Stimulated activated CD8-positive, alpha-beta memory T cell treated with anti-CD3 and anti-CD28 coated beads, Interleukin-4, amount 100 ng/mL, for 24 hours (primary cell): ENCODE results near the gene CYP51A1.
A peak's percentile ranks its signal among the peaks of the same experiment; 100 is the strongest.
"Not testable (repeated sequence)": the region's sequence is repeated elsewhere in the genome, so short reads cannot be mapped to it uniquely, and the experiment has no call there.

Experiments
- DNase-seq: peaks from one replicate; pipeline ENCODE4 v3.0.0-alpha.2; 2020; ENCODE audit warnings: low read depth

CYP51A1 gene

DNA sequence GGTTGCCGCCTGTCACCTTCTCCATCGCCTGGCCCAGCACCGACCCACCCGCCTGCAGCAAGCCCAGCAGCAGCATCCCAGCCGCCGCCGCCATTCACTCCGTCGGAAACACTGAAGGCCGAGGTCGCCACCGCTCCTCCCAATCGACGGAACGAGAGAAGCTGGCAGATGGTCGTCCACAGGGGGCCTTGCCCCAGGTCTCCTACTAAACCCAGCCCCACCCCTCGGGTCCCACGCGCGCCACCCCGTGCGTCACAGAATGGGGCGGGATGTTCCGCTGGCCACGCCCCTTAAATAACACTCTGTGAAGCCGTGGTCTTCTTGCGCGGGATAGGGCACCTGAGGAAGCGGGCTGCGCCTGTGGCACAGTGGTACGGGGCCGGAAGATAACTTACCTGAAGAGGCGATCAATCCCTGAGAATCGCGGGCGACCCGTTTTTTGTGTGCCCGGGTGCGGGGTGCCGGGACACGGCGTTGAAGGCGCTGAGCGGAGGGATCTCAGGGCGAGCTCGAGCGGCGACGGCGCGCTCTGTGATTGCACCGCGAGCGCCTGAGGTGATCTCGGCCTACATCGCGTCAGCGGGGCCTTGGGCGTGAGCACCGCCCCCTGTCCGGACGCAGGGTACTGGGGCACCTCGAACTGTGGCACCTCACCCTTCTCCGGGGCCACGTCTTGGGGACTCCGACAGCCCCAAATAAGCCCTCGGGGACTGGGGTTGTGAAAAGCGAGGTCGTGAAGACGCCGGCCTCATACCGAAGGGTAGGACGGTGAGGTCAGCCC is at the start of gene CYP51A1:
Gene CYP51A1 (minus strand): TSS at position 207 of the 781 bp plus-strand sequence. CDS start 113 bp downstream, at position 94.
- peak; percentile 85 for DNase-seq

DNA sequence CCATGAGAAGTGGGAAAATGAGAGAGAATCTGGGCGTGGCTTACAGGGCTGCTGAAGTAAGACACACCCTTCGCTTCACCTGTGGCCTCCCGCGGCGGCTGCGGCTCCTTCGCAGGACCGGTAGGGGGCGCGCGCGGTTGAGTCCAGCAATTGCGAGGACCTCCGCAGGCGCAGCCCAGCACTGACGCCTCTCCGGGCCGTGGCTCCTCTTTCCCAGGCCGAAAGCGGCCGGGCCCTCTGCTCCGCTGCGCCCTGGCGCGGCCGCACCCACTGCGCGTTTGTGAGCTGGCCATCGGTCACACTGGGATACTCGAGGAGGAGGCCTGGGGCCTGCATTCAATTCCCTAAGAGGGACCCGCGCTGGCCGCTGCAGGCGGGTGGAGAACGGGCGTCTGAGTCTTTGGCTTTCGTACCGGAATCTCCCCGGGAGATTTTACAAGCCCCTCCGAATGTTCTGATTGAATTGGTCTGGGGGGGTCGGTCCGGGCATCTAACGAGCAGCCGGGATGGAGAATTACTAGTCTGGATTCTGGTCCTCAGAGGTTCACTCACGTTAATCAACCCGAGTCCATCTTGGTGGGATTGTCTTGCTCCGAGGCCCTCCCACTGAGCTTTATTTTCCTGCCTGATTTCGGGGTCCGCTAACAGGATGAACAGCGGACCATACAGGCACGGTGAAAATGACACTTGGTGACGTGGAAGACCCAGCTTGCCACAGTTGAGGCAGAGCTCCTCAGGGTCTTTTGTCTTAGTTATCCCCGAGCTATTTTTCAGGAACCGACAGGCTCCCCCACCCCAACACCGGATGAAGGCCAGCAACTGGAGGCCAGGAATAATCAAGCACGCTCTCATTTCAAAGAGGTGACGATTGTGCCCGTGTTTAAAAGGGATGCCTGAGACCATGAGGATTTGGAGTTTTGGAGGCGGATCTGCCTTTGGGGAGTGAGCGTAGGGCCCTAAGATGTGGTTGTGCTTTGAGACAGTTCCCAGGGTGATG is 44.9 kb upstream of the CYP51A1 start, which contains the start of gene LRRD1:
Gene LRRD1 (minus strand): TSS at position 215 of the 997 bp plus-strand sequence. CDS start 13,940 bp downstream, outside the sequence.
- peak; percentile 84 for DNase-seq

DNA sequence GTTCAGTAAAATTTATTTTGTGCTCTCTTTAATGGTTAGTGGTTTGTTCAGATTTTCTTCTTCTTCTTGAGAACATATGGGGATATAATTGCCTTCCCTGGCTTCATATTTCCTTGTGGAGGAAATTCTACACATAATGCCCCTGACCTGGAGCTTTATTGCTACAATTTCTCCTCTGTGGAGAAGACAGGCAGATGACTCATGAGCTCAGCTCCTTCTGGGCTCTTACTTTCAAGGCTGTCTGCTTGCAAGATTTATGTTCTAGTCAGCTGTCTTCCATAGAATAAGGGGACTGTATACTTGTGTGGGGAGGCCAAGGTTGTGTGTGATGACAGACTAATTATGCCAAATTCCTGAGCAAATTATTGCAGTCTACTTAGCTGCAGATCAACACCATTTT is 43.1 kb upstream of the CYP51A1 start:
- DNase-seq = no peak

DNA sequence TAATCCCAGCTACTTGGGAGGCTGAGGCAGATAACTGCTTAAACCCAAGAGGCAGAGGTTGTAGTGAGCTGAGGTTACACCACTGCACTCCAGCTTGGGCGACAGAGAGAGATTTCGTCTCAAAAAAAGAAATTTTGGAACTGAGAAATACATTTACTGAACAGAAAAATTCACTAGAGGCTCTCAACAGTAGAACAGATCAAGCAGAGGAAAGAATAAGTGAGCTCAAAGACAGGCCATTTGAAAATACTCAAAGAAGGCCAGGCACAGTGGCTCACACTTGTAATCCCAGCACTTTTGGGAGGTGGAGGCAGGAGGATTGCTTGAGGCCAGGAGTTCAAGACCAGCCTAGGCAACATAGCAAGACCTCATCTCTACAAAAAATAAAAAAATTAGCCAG is 35.3 kb upstream of the CYP51A1 start:
- not testable (repeated sequence) for DNase-seq

DNA sequence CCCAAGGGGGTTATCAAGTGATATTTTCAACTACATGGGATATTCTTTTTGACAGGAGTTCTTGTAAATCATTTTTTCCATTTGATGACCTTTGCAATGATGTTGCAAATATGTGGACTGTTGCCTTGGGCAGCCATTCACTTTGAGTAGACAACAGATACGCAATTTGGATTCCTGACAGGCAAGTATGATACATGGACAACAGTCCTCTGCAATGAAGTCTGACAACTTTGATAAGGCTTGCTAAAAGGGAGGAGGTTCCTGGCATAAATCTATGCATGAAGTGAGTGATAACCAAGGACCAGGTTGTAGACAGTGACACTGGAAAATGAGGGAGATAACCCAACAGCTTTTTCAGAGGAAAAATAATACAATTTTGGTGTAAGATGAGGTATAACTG is 27.0 kb upstream of the CYP51A1 start:
- no peak for DNase-seq

DNA sequence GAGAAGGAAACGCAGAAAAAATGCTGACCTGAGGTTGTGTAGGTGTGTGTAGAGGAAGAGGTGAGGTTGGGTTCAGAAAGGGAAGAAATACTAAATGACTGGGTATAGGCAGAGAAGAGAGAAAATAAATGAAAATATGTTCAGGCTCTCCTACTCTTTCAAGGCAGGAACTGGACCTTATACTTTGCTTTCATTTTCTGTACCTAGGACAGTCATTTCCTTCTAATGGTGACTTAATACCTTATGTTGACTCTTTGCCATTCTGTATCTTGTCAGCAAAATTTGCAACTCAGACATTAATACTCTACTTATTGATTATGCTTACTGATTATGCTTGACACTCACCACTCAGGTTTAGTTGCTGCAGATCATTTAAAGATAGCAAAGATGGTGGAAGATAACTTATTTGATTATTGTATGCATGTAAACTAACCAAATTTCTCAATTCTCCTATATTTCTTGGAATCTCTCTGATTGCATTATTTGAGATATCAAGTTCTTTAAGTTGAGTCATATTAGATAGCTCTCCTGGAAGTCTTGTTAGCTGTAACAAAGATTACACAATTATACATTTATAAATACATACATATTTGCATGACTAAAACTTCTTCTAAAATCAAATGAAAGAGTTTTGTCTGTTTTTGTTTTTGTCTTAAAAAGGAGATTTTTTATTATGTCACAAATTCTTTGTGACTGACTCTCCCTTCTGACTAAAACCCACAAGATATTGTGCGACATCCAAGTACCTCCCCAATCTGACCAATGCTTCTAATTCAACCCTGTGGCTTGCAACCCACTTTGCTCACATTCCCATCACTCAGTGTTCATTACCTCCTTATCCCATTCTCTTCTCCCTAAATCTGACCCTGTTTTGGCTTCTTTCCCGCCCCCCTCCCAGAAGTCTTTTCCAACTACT is 24.6 kb upstream of the CYP51A1 start:
- DNase-seq = no peak

DNA sequence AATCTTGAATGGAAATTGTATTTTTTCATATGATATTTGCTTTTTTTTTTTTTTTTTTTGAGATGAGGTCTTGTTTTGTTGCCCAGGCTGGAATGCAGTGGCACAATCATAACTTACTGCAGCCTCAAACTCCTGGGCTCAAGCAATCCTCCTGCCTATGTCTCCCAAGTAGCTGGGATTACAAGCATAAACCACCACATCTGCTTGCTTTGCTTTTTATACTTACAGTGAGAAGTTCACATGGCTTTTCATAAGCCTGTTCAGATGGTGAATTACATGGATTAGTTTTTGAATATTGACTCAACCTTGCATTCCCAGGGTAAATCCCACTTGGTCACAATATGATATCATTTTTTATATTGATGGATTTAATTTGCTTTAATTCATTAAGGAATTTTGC is 22.7 kb upstream of the CYP51A1 start:
- DNase-seq = no peak

DNA sequence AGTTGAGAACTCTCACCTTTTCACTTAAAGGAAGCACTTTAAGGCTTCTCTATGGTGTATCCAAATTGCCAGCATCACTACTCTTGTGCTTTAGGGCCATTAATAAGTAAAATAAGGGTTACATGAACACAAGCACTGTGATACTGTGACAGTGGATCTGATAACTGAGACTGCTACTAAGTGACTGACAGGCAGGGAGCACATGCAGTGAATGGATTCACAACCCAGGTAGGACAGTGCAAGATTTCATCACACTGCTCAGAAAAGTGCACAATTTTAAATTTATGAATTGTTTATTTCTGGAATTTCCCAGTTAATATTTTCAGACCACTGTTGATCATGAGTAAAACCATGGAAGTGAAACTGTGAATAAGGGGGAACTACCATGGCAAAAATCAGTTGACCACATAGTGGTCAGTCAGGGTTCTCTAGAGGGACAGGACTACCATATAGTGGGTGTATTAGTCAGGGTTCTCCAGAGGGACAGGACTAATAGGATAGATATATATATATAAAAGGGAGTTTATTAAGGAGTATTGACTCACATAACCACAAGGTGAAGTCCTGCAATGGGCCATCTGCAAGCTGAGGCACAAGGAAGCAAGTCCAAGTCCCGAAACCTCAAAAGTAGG is 20.9 kb upstream of the CYP51A1 start:
- DNase-seq = no peak

DNA sequence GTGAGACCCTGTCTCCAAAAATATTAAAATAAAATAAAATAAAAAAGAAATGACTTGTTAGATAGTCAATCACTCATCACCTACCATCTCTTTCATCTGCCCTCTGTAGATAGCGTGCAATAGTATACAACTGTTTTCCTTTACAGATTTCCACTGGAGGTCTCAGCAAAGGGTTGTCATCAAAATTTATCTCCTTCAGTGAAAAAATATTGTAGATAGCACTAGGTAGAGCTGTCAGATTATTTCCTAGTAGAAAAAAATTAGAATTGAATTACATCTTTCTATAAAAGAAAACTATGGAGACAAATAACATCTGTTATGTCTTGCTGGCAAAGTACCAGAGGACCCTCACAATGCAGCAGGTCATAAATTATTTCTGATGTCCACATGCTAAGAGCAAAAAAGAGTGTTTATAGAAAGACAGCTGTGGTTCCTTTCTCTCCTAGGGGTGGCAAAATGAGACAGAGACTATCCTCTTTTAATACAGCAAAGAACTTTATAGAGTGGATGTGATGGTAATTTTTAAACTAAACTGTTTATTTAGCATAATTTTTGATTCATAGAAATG is 16.3 kb upstream of the CYP51A1 start:
- no peak for DNase-seq

DNA sequence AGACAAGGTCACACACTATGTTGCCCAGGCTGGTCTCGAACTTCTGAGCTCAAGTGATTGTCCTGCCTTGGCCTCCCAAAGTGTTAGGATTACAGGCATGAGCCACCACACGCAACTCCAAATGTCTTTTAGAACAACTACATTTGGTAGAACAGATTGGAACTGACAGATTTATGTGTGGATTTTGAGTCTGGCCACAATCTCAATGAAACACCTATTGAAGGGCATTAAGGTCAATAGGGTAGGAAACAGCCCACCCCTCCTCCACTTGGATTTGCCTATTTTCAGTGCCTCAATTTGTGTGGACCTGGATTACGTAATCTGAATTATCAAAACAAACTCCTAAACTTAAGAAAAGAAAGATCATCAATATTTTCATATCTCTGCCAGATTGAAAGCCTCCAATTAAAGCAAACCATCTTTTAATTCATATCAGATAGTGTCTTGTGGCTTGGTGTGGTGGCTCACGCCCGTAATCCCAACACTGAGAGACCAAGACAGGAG is 15.5 kb upstream of the CYP51A1 start:
- DNase-seq = no peak

DNA sequence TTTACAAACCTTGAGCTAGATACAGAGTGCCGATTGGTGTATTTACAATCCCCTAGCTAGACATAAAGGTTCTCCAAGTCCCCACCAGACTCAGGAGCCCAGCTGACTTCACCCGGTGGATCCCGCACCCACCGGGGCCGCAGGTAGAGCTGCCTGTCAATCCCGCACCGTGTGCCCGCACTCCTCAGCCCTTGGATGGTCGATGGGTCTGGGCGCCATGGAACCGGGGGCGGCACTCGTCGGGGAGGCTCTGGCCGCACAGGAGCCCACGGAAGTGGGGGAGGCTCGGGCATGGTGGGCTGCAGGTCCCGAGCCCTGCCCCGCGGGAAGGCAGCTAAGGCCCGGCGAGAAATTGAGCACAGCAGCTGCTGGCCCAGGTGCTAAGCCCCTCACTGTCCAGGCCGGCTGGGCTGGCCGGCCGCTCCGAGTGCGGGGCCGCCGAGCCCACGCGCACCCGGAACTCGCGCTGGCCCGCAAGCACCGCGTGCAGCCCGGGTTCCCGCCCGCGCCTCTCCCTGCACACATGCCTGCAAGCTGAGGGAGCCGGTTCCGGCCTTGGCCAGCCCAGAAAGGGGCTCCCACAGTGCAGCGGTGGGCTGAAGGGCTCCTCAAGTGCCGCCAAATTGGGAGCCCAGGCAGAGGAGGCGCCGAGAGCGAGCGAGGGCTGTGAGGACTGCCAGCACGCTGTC is 9.1 kb upstream of the CYP51A1 start:
- DNase-seq = not testable (repeated sequence)

DNA sequence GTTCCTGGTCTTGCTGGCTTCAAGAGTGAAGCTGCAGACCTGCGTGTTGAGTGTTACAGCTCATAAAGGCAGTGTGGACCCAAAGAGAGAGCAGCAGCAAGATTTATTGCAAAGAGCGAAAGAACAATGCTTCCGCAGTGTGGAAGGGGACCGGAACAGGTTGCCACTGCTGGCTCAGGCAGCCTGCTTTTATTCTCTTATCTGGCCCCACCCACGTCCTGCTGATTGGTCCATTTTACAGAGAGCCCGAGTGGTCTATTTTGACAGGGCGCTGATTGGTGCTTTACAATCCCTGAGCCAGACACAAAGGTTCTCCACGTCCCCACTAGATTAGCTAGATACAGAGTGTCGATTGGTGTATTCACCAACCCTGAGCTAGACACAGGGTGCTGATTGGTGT is 8.5 kb upstream of the CYP51A1 start:
- not testable (repeated sequence) for DNase-seq

DNA sequence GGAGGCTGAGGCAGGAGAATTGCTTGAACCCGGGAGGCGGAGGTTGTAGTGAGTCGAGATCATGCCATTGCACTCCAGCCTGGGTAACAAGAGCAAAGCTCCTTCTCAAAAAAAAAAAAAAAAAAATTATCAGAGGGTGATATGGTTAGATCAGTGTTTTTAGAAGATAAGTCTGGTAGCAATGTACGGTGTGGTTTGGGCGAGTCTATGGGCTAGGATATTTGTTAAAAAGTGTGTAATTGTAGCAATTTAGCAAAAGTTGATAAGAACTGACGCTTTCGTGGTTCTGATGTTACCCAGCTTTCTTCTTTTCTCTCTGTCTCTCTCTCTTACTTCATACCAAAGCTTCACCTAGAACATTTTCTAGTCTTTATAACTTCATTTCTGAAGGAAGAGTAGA is 6.9 kb upstream of the CYP51A1 start:
- DNase-seq = no peak

DNA sequence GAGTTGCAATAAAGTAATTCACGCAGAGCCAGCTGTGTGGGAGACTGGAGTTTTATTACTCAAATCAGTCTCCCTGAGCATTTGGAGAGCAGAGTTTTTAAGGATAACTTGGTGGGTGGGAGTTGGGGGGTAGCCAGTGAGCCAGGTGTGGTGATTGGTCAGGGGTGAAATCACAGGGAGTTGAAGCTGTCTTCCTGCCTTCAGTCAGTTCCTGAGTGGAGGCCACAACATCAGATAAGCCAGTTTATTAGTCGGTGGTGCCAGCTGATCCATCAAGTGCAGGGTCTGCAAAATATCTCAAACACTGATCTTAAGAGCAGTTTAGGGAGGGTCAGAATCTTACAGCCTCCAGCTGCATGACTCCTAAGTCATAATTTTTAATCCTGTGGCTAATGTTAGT is 3.3 kb upstream of the CYP51A1 start:
- no peak for DNase-seq

DNA sequence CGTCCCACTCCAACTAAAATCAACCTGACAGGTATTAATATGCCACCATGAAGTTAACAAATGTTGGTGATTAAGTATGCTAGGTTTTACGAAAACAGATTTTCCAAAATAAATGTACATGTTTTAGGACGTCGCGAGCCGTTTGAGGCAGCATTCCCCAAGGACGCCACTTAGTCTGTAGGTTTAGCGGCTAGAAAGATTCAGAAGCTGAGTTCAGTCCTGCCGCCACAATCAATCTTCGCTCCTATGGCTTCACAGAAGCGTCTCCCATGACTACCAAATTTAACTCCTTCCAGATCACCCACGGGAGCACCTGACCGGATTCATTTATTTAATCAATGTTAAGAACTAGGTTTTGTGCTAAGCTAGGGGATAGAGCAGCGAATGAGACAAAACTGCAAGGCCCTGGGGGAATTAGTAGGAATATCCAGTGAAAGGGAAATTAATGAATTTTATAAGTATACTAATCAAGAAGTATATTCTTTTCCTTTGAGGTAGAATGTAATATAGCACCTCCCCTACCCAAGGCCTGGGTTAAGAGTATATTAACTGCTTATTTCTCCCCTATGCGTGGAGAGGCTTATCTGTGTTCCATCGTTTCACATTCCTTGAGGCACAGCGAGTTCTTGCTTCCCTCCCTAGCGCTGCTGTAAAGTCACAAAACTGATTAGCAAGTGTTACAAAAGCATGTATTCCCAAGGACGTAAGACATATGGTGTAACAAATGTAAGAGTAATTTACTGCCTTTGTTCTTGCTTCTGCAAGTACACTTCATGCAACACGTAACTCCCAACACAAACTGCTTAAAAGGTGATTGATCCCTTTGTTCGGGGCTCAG is 994 bp upstream of the CYP51A1 start:
- no peak for DNase-seq

DNA sequence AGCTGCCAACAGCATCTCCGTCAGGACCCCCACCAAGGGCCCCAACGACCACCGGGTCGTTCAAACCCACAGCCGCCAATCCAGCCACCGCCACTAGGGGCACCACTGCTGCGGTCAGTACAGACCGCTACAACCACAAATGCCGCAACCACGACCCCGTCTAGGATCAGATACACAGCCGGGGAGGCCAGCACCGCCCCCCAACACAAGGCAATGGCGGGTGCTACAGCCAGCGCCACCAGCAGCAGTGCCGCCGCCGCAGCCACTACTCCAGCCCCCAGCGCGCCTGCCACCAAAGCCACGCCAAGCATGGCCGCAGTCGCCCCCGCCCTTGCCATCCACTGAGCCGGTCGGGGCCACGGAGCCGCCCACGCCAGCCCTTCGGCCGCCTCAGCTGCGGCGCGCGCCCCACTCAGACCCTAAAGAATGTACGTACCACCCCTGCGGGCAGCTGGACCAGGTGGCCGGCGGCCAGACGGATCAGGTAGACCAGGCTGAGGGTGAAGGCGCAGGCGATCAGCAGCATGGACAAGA is 473 bp downstream of the CYP51A1 start:
- peak; percentile 45 for DNase-seq

DNA sequence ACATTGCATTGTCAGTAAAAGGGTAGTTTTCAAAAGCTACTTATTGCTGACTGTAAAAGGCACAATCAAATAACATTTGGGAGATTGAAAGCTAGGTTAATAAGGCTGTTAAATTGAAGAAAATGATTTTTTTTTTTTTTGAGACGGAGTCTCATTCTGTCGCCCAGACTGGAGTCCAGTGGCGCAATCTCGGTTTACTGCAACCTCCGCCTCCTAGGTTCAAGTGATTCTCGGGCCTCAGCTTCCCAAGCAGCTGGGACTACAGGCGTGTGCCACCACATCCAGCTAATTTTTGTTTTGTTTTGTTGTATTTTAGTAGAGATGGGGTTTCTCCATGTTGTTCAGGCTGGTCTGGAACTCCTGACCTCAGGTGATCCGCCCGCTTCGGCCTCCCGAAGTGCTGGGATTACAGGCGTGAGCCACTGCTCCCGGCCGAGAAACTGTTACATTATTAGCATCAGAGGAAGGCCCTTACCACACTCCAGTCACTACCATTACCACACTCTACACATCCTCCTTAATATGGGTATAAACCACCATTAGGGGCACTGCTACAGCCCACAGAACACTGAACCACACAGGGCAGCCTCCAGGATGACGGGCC is 1.0 kb downstream of the CYP51A1 start:
- no peak for DNase-seq

DNA sequence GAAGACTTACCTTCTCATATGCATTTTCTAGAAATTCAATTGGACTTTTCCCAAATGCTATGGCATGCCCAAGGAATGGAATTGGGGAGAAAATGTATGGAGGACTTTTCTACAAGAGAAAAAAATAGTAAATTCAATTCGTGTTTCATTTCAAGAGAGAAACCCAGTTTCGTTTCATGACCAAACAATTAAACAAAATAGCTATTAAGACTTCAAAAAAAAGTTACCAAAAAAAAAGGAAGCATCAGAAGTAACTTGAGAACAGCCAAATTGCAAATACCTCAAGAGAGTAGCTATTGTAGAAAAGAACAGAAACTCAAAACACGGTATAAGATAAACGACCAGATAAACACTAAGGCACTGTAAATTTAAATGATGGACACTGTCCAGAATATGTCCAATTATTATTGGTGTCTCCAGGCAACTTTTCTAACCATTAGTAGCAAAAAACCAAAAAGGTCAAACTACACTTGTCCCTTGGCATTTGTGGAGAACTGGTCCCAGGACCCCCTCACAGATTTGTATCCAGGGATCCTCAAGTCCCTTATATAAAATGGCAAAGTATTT is 2.4 kb downstream of the CYP51A1 start:
- DNase-seq = no peak
